ENCODE results near the gene KCNAB2.
"Not testable (repeated sequence)": the region's sequence is repeated elsewhere in the genome, so short reads cannot be mapped to it uniquely, and the experiment has no call there.

Gene KCNAB2

GRCh38 chr1:6062670-6063069 lies 17.0 kb downstream of the KCNAB2 start:
- no peak for DNase-seq

DNA sequence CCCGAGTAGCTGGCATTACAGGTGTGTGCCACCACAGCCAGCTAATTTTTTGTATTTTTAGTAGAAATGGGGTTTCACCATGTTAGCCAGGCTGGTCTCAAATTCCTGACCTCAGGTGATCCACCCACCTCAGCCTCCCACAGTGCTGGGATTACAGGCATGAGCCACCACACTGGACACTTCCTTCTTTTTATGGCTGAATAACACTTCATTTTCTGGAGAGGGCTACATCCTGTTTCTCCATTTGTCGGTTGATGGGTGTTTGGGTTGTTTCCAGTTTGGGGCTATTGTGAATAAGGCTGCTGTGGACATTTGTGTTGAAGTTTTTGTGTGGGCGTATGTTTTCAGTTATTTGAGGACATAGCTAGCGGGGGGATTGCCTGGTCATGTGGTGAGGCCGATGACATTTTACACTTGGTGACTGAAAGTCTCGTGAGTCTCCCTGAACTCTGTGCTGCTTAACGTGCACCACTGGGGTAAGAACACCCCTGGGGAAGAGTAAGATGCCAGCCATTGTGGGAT lies 17.9 kb downstream of the KCNAB2 start:
- DNase-seq, result not testable (repeated sequence)

DNA sequence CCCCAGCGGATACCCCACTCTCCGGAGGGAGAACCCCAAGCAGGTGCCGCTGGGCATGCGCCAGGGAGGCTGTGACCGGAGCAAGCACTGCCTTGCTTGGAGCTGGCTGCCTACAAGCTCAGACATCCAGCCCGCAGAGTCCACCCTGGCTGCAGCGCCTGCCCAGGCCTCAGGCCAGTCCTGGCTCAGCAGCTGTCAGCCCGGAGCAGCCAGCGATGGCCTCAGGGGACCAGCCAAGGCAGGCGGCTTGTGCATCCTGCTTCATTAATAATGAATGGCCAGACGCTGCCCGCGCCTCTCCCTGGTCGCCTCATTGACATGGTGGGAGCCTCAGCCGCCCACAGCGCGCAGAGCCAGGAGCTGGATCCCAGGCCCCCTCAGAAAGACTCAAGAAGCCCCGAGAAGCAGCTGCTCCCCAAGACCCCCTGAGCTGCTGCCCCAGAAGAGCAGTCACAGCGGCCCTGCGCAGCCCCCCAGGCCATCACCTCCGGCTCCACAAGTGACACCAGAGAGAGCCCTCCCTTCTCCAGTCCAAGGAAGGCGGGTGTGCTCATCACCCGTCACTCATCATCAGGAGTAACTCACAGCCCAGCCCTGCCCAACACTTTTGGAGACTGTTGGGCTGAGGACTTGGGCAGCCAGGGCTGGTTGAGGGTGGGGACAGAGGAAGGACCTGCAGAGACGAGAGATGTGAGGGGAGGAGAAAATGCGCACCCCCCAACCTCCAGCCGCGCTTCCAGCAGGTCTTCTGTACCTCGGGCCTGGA lies 19.6 kb downstream of the KCNAB2 start:
- no peak for DNase-seq

DNA sequence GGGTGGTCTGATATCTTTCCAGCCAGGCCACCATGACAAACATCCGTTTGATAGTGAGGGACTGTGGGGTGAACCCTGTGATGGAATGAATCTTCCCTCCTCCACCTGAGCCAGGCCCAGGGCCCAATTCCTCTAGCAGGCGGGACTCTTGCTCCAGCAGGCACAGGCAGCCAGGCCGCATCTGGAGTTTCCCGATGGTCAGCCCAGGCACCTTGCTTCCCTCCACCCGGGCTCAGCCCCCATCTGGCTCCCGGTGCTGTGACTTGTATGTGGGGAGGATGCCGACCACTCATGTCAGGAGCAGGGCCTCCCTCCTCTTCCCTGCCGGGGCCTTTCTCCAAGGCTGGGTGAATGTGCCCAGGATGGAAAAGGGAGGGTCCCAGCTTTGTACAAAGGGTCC lies 21.0 kb downstream of the KCNAB2 start:
- DNase-seq, result no peak

GRCh38 chr1:6068073-6068472 lies 22.4 kb downstream of the KCNAB2 start:
- no peak for DNase-seq

DNA sequence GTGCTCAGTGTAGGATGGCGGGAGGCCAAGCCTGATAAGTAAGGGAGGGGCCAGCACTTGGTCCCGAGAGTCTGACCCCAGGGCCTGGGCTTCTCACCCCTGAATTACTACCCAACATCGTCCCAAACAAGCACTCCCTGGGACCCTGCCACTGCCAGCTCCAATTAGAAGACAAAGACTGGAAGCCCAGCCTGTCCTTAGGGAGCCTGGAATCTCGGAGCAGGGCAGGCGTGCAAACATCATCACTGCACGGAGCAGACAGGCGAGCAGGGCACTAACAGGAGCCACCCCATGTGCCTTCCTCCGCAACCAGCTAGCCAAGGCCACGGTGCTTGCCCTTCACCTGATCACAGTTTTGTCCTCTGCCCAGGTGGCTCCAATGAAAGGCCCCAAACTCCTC lies 23.2 kb downstream of the KCNAB2 start:
- DNase-seq, result no peak

DNA sequence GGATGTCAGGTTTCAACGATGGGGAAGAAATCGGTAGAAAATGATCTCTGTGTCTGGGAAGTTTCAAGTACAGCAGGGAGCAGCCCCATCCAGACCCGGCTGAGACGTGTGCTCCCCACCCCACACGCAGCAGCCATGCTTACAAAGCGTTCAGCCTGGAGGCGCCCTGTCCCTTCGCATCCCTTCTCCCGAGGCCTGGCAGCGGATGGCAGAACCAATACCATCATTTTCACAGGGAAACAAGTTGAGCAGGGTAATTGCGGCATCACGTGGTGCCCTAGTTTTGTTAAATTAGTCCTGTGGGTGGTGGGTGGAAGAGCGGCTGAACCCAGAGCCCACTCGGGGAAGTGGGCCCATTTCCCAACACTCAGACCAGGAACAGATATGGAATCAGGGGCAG lies 23.9 kb downstream of the KCNAB2 start:
- DNase-seq, result no peak

DNA sequence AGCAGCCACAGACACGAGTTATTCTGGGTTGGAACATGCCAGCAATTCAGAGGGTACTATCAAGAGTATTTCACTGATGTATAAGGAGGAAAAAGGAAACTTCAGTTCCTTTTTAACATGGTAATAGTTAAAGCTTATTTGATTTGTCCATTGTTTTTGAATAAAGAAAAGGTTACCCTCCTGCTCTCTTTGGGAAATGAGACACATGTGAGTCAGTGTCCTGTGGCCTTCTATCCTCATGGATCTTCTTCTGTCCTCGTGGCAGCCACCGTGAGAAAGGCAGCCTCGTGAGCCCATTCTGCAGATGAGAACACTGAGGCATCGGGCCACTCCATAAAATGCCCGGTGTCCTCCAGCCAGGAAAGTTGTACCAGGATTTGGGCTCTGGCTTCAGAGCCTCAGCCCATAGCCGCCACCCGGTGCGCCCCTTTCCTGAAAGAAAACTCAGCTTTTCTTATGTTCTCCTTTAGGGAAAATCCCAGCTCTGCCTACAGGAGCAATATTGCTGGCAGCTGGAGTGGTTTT lies 24.8 kb downstream of the KCNAB2 start:
- DNase-seq, result no peak

- no peak for DNase-seq
Observed at GRCh38 chr1:6071219-6071618, 25.5 kb downstream of the KCNAB2 start.

- DNase-seq, result no peak
Observed at GRCh38 chr1:6072774-6073479, 27.2 kb downstream of the KCNAB2 start.

- DNase-seq, result no peak
Observed at GRCh38 chr1:6073480-6074053, 27.9 kb downstream of the KCNAB2 start.

GRCh38 chr1:6074192-6074901 lies 28.7 kb downstream of the KCNAB2 start:
- DNase-seq, result no peak

DNA sequence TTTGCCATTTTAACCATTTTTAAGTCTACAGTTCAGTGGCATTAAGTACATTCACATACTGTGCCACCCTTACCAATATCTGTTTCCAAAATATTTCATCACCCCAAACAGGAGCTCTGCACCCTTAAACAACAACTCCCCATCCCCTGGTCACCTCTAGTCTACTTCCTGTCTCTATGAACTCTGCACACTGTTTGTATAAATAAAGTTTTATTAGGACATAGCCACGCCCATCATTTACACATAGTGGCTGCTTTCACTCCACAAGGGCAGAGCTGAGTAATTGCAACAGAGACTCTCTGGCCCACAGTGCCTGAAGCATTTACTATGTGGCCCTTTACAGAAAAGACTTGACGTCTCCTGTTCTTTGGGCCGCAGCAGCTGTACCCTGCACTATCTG lies 30.1 kb downstream of the KCNAB2 start:
- DNase-seq, result no peak

- not testable (repeated sequence) for DNase-seq
Observed at GRCh38 chr1:6077061-6077460, 31.4 kb downstream of the KCNAB2 start.

DNA sequence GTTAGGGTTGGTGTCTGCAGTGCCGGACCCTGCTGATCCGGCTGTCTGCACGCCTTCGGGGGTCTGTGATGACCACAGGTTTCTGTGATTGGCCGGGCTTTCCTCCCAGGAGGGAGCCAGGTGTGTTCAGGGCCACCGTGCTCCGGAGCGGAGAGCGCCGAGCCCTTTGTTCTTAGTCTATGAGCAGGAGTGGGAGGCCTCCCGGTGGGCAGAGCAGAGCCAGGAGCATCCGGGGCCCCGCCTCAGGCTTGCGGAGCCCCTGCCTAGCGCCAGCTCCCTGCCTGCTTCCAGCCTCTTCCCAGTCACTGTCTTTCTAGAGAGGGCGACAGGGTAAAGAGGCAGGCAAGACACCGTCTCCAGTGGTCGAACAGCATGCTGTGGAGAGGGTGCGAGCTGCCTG lies 31.8 kb downstream of the KCNAB2 start:
- no peak for DNase-seq

DNA sequence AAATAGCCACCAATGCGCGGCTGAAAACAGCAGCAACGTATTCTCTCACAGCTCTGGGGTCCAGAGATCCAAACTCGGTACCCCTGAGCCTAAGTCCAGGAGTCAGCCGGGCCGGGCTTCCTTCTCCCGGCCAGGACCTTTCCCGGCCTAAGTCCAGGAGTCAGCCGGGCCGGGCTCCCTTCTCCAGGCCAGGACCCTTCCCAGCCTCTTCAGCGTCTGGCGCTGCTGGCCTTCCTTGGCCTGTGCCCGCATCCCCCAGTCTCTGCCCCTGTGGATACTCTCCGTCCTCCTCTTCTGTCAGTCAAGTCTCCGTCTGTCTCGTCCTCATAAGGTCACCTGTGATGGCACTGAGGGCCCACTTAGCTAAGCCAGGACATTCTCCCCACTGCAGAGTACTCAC lies 32.2 kb downstream of the KCNAB2 start:
- DNase-seq, result no peak

DNA sequence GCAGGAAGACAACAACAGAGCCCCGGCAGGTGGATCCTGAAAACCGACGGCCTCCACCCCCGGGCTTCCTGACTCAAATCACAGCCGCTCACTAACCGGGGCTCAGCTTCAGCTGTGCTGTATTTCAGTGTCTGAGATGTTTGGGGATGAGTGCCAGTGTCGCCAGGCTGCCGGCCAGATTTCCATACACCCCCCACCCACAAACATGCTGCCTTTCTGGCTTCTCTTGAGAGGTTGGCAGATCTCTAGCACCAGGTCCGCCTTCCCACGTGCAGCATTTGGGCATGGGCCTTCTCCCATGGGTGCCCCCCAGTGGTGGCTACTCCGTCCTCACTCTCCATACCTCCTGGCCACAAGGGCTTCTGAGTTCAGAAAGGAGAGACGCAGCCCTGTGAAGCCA lies 34.8 kb downstream of the KCNAB2 start:
- DNase-seq, result no peak

DNA sequence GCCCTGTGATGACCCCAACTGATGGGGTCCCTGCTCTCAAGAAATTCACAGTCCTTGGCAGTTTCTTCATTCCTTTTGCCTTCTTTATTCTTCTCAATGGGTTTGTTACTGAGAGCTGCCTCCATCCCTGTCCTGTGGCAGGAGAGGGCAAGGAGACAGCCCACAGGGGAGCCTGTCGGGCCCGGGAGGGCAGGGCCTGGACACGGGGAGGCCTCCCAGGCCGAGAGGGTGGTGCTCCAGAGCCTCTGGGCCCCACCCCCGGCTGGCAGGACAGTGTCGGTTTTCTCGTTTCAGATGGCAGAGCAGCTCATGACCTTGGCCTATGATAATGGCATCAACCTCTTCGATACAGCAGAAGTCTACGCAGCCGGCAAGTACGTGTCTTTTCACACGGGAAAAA lies 36.2 kb downstream of the KCNAB2 start:
- no peak for DNase-seq

DNA sequence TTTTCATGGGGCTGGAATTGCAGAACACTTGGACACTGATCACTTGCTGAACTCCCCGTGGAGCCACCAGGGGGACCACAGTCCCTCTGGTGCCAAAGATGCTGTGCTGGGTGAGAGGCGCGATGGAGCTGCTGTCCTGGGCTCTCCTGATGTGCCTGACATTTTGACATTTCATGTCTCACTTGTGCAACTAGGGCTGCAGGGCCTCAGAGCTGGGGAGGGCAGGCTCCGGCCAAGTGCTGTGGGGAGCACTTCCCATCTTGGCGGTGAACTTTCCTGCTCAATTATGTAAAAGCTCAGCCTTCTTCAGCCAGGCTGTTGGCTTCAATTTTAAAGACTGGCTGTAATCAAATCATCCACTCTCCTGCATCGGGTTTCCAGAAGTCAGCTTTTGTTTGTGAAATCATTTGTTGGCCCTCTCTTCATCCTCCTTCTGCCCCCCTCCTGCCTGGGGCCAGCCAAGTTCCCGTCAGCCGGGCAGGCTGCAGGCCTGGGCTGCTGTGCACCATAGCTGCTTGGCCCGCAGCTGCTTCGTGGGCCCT lies 36.8 kb downstream of the KCNAB2 start:
- no peak for DNase-seq

- DNase-seq, result no peak
Observed at GRCh38 chr1:6083385-6083784, 37.7 kb downstream of the KCNAB2 start.

DNA sequence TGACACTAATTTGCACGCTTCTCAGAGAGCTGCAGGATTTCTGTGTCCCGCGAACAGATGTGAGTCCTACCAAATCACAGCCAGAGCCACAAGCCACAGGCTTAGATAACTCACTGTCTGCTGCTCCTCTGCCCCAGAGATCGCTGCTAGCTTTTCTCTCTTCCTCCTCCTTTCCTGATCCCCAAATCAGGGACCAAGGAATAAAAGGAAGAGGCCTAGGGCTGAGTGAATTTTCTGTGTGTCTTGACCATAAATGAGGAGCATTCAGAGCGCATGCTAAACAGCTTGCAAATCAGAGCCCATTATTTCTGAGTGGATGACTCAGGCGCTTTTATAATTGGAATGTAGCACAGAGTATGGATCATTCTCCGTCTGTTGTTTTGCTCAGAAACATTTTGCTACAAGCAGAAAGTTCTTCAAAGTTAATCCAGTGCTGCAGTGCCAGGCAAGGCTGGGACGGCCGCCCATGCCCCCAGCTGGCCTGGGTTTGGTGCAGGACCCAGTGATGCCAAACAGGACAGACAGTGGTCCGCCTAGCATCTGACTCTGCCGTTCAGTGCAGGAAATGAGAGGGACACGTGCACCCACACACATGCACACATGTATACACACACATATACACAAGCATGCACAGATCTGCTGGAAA lies 38.2 kb downstream of the KCNAB2 start:
- no peak for DNase-seq

DNA sequence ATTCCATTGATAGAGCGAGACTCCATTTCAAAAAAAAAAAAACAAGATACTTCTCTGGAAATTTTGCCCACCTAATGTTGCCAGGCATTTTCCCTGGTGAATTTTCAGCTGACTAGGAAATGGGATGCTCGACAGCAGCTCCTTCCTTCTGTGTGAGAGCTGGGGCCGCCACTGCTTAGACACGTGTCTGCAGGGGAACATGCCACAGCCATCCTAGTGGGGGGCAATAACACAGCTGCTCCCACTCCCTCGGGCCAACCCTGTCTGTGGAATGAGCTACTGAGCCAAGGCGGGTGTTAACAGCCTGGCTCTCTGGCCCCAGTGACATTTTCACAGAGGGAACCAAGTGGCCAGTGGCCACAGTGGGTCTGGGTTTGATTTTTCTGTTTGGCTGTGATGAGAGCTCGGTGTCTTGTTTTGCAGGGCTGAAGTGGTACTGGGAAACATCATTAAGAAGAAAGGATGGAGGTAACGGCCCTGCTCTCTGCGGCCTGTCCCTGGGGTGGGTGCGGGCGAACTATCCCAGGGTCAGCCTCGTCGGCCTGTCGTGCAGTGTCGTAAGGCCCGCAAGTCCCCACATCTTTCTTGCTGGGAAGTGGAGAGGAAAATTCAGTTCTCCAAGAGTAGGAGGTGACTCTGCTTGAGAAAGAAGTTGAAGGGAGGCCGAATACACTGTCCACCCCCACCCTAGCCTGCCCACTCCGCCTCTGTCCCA lies 39.2 kb downstream of the KCNAB2 start:
- DNase-seq, result no peak
